H9 (cell line): Measurements from ENCODE around the gene CLDN11. TPM values are rescaled to one million over a fixed set of nuclear protein-coding genes. Genes with fewer than 3 reads are reported as not detected.

Experiments used
- DNase-seq: peaks from one replicate; pipeline ENCODE4 v3.0.0-alpha.2; 2017
- H2AFZ ChIP-seq: one replicate; pipeline ENCODE4 v1.6.1; 2013; ENCODE audit warnings: mild to moderate bottlenecking, low read length, control low read depth, moderate library complexity
- H2AK5ac ChIP-seq: 2 replicates; pipeline ENCODE4 v1.6.1; 2013; ENCODE audit warnings: low read length, control low read depth, mixed read lengths; ENCODE audit not compliant: insufficient read length
- H2BK120ac ChIP-seq: one replicate; pipeline ENCODE4 v1.6.1; 2013; ENCODE audit warnings: low read depth, mild to moderate bottlenecking, low read length, control low read depth, inconsistent platforms; ENCODE audit not compliant: poor library complexity, severe bottlenecking
- H2BK12ac ChIP-seq: 2 replicates; pipeline ENCODE4 v1.6.1; 2013; ENCODE audit warnings: low read length, control low read depth, mixed read lengths, low read depth; ENCODE audit not compliant: insufficient read length
- H2BK15ac ChIP-seq: 2 replicates; pipeline ENCODE4 v1.6.1; 2013; ENCODE audit warnings: low read depth, low read length, control low read depth
- H2BK20ac ChIP-seq: one replicate; pipeline ENCODE4 v1.6.1; 2013; ENCODE audit warnings: low read depth, mild to moderate bottlenecking, low read length, control low read depth, inconsistent platforms; ENCODE audit not compliant: poor library complexity, severe bottlenecking
- H2BK5ac ChIP-seq: 2 replicates; pipeline ENCODE4 v1.6.1; 2013; ENCODE audit warnings: low read length, control low read depth, mixed read lengths; ENCODE audit not compliant: insufficient read length
- H3K14ac ChIP-seq: 2 replicates; pipeline ENCODE4 v1.6.1; 2013; ENCODE audit warnings: low read length, control low read depth; ENCODE audit not compliant: insufficient read depth
- H3K18ac ChIP-seq: 2 replicates; pipeline ENCODE4 v1.6.1; 2013; ENCODE audit warnings: low read depth, mild to moderate bottlenecking, mixed read lengths, low read length, control low read depth; ENCODE audit not compliant: insufficient read length
- H3K23ac ChIP-seq: 2 replicates; pipeline ENCODE4 v1.6.1; 2013; ENCODE audit warnings: low read length, control low read depth, mixed read lengths, low read depth; ENCODE audit not compliant: insufficient read length
- H3K23me2 ChIP-seq: 2 replicates; pipeline ENCODE4 v1.6.1; 2013; ENCODE audit warnings: low read depth, mild to moderate bottlenecking, mixed read lengths, low read length, control low read depth; ENCODE audit not compliant: insufficient read length, poor library complexity, severe bottlenecking
- H3K27ac ChIP-seq: 2 replicates; pipeline ENCODE4 v1.5.1; 2013; ENCODE audit warnings: low read length, control low read depth, mixed read lengths, low read depth; ENCODE audit not compliant: insufficient read length
- H3K27me3 ChIP-seq: 2 replicates; pipeline ENCODE4 v1.6.1; 2013; ENCODE audit warnings: low read length, control low read depth, inconsistent platforms; ENCODE audit not compliant: insufficient read depth
- H3K4ac ChIP-seq: 2 replicates; pipeline ENCODE4 v1.6.1; 2013; ENCODE audit warnings: low read depth, mild to moderate bottlenecking, control low read depth, inconsistent platforms, low read length, moderate library complexity
- H3K4me1 ChIP-seq: 2 replicates; pipeline ENCODE4 v1.6.1; 2013; ENCODE audit warnings: low read length, control low read depth, inconsistent platforms; ENCODE audit not compliant: insufficient read depth
- H3K4me2 ChIP-seq: 2 replicates; pipeline ENCODE4 v1.6.1; 2013; ENCODE audit warnings: low read length, control low read depth, mixed read lengths; ENCODE audit not compliant: insufficient read length, insufficient read depth
- H3K56ac ChIP-seq: 2 replicates; pipeline ENCODE4 v1.6.1; 2013; ENCODE audit warnings: low read depth, mild to moderate bottlenecking, mixed read lengths, low read length, control low read depth; ENCODE audit not compliant: insufficient read length
- H3K79me1 ChIP-seq: 2 replicates; pipeline ENCODE4 v1.6.1; 2013; ENCODE audit warnings: low read depth, mild to moderate bottlenecking, moderate library complexity, low read length, control low read depth, inconsistent platforms; ENCODE audit not compliant: insufficient read depth, poor library complexity, severe bottlenecking
- H3K79me2 ChIP-seq: 2 replicates; pipeline ENCODE4 v1.6.1; 2013; ENCODE audit warnings: low read length, control low read depth, inconsistent platforms; ENCODE audit not compliant: insufficient read depth
- H3K9ac ChIP-seq: 2 replicates; pipeline ENCODE4 v1.6.1; 2013; ENCODE audit warnings: low read length, control low read depth, mixed read lengths; ENCODE audit not compliant: insufficient read length; ENCODE audit errors: extremely low read depth
- H3K9me3 ChIP-seq: one replicate; pipeline ENCODE4 v1.6.1; 2013; ENCODE audit warnings: low read depth, low read length, inconsistent platforms; ENCODE audit not compliant: control insufficient read depth
- H3T11ph ChIP-seq: one replicate; pipeline ENCODE4 v1.6.1; 2013; ENCODE audit warnings: mild to moderate bottlenecking, low read length, control low read depth, inconsistent platforms
- H4K20me1 ChIP-seq: one replicate; pipeline ENCODE4 v1.6.1; 2013; ENCODE audit not compliant: control insufficient read depth, insufficient read length, insufficient read depth
- H4K5ac ChIP-seq: 2 replicates; pipeline ENCODE4 v1.6.1; 2013; ENCODE audit warnings: low read depth, mild to moderate bottlenecking, mixed read lengths, low read length, control low read depth; ENCODE audit not compliant: insufficient read length
- H4K8ac ChIP-seq: replicated peaks from 2 replicates; pipeline ENCODE4 v1.6.1; 2013; ENCODE audit warnings: low read length, control low read depth, mixed read lengths, low read depth; ENCODE audit not compliant: insufficient read length
- H4K91ac ChIP-seq: 2 replicates; pipeline ENCODE4 v1.6.1; 2013; ENCODE audit warnings: low read depth, mild to moderate bottlenecking, moderate library complexity, mixed read lengths, low read length, control low read depth; ENCODE audit not compliant: insufficient read length
- H3K27ac Mint-ChIP-seq, 3 experiments: 2 replicates in 2 of 3; 3 replicates in 1 of 3; pipeline ENCODE4 v1.8.0; 2020 to 2021; ENCODE audit warnings: mixed read lengths in 3 of 3, mild to moderate bottlenecking in 1 of 3, moderate library complexity in 1 of 3
- H3K27me3 Mint-ChIP-seq: 2 replicates; pipeline ENCODE4 v1.8.0; 2021; ENCODE audit warnings: low read depth, mild to moderate bottlenecking, moderate library complexity, mixed read lengths
- H3K36me3 Mint-ChIP-seq, 3 experiments: 2 replicates in 2 of 3; 3 replicates in 1 of 3; pipeline ENCODE4 v1.8.0; 2020 to 2021; ENCODE audit warnings: low read depth in 3 of 3, mixed read lengths in 3 of 3; ENCODE audit not compliant: insufficient read depth in 1 of 3
- H3K4me1 Mint-ChIP-seq, 2 experiments: 2 replicates each; pipeline ENCODE4 v1.8.0; 2020; ENCODE audit warnings: mixed read lengths in 2 of 2
- H3K4me3 Mint-ChIP-seq, 2 experiments: 2 replicates in 1 of 2; 3 replicates in 1 of 2; pipeline ENCODE4 v1.8.0; 2020 to 2021; ENCODE audit warnings: mild to moderate bottlenecking in 2 of 2, mixed read lengths in 2 of 2, moderate library complexity in 1 of 2
- H3K9me3 Mint-ChIP-seq, 2 experiments: 2 replicates in 1 of 2; 3 replicates in 1 of 2; pipeline ENCODE4 v1.8.0; 2020; ENCODE audit warnings: mild to moderate bottlenecking in 2 of 2, mixed read lengths in 2 of 2, moderate library complexity in 1 of 2
- CTCF ChIP-seq: fragments of 200-600 bp; sonication (generic); conservative IDR thresholded peaks from 3 replicates; pipeline ENCODE4 v1.8.0; 2021; ENCODE audit warnings: antibody characterized with exemption, mild to moderate bottlenecking
- WGBS: extraction: QIAGEN DNeasy Blood & Tissue Kit; methylation state at CpG from one replicate; pipeline ENCODE4 v1.1.7; 2013; ENCODE audit warnings: missing lambda C conversion rate, low lambda C conversion rate, mixed read lengths; ENCODE audit not compliant: insufficient read length; ENCODE audit errors: extremely low coverage; 5-methylcytosine and 5-hydroxymethylcytosine counted together
- total RNA-seq: library from RNA; stranded (reverse); gene quantifications from 2 replicates; pipeline ENCODE4 v1.2.1, GENCODE V29; 2021

Gene CLDN11
- total RNA-seq, 1 experiment from 2014 or later = 1.7 TPM

- Histone ChIP-seq H2BK5ac (no peak overlapping the region), H3K56ac (no peak overlapping the region), H3K4me2 (no peak overlapping the region), H2BK120ac (no peak overlapping the region), H3K27ac (no peak overlapping the region), H3K18ac (no peak overlapping the region), H4K91ac (no peak overlapping the region), H4K8ac (no peak overlapping the region), H3K9me3 (no peaks in the 10 kb centered on the region), H2BK12ac (no peak overlapping the region), H3K14ac (no peak overlapping the region), H3K23ac (no peak overlapping the region), H2AFZ (no peak overlapping the region), H3K9ac (no peak overlapping the region), H3K4me1 (no peaks in the 10 kb centered on the region), H2BK20ac (no peak overlapping the region), H3T11ph (no peak overlapping the region), H2AK5ac (no peak overlapping the region), H4K20me1 (no peaks in the 10 kb centered on the region), H3K79me1 (no peaks in the 10 kb centered on the region), H2BK15ac (no peak overlapping the region), H3K79me2 (no peaks in the 10 kb centered on the region), H3K23me2 (no peaks in the 10 kb centered on the region), H3K4ac (no peak overlapping the region), H4K5ac (no peak overlapping the region), H3K27me3 (no peaks in the 10 kb centered on the region)
- no peak overlapping the region for H3K4me3 Mint-ChIP-seq
- no CpG with 5 or more reads among the region's 3 CpGs for WGBS
- no peaks in the 10 kb centered on the region for H3K27me3 Mint-ChIP-seq
- DNase-seq = no peak
- no peak overlapping the region for H3K27ac Mint-ChIP-seq
- peaks cover 3 to 8% of the 10 kb centered on the region in 2 experiments for H3K4me1 Mint-ChIP-seq
- peak; percentile 50 for TF ChIP-seq CTCF
- no peaks in the 10 kb centered on the region; a peak in 1 of 7 replicates for H3K36me3 Mint-ChIP-seq
- no peaks in the 10 kb centered on the region for H3K9me3 Mint-ChIP-seq
Observed at GRCh38 chr3:170431054-170431453, 12.4 kb downstream of the CLDN11 start.
